Smooth muscle cell (in vitro differentiated cells): Measurements from ENCODE around the gene IFNA13. TPM values are rescaled to one million over a fixed set of nuclear protein-coding genes. Genes with fewer than 3 reads are reported as not detected.
"Not testable (repeated sequence)": the region's sequence is repeated elsewhere in the genome, so short reads cannot be mapped to it uniquely, and the experiment has no call there.

Source experiments
- DNase-seq: peaks from one replicate; lab custom pipeline; 2025; ENCODE audit not compliant: unreplicated experiment; lab: John Stamatoyannopoulos, UW
- H2AFZ ChIP-seq: fragments of 200-600 bp; sonication (generic); 2 replicates; pipeline ENCODE4 v1.6.0; 2016; ENCODE audit warnings: antibody characterized with exemption, low read depth, mild to moderate bottlenecking
- H3F3A ChIP-seq: fragments of 200-600 bp; sonication (generic); 2 replicates; pipeline ENCODE4 v1.6.0; 2017; ENCODE audit warnings: antibody characterized with exemption, low read depth
- H3K27ac ChIP-seq: fragments of 200-600 bp; sonication (generic); 2 replicates; pipeline ENCODE4 v1.5.1; 2016; ENCODE audit warnings: low read depth, mild to moderate bottlenecking
- H3K27me3 ChIP-seq: fragments of 200-600 bp; sonication (generic); 2 replicates; pipeline ENCODE4 v1.6.1; 2016; ENCODE audit warnings: low read depth, mild to moderate bottlenecking
- H3K36me3 ChIP-seq: fragments of 200-600 bp; sonication (generic); 2 replicates; pipeline ENCODE4 v1.5.1; 2016; ENCODE audit warnings: low read depth
- H3K4me1 ChIP-seq: fragments of 200-600 bp; sonication (generic); 2 replicates; pipeline ENCODE4 v1.5.1; 2016; ENCODE audit warnings: low read depth
- H3K4me2 ChIP-seq: fragments of 200-600 bp; sonication (generic); 2 replicates; pipeline ENCODE4 v1.6.0; 2016; ENCODE audit warnings: mild to moderate bottlenecking
- H3K4me3 ChIP-seq: fragments of 200-600 bp; sonication (generic); 2 replicates; pipeline ENCODE4 v1.5.1; 2016; ENCODE audit warnings: mild to moderate bottlenecking
- H3K79me2 ChIP-seq: fragments of 200-600 bp; sonication (generic); 2 replicates; pipeline ENCODE4 v1.6.0; 2016; ENCODE audit warnings: low read depth, mild to moderate bottlenecking
- H3K9ac ChIP-seq: fragments of 200-600 bp; sonication (generic); 2 replicates; pipeline ENCODE4 v1.6.0; 2016; ENCODE audit warnings: low read depth
- H3K9me3 ChIP-seq: fragments of 200-600 bp; sonication (generic); replicated peaks from 2 replicates; pipeline ENCODE4 v1.5.1; 2016; ENCODE audit warnings: low read depth
- H4K20me1 ChIP-seq: fragments of 200-600 bp; sonication (generic); 2 replicates; pipeline ENCODE4 v1.6.0; 2016; ENCODE audit warnings: low read depth
- CTCF ChIP-seq: fragments of 200-600 bp; sonication (generic); IDR thresholded peaks from 2 replicates; pipeline ENCODE4 v1.5.1; 2017; ENCODE audit warnings: borderline replicate concordance, mild to moderate bottlenecking, antibody characterized with exemption; ENCODE audit not compliant: insufficient read depth, poor library complexity, severe bottlenecking
- WGBS: methylation state at CpG from one replicate; pipeline ENCODE4 v1.1.7; 2016; ENCODE audit warnings: low lambda C conversion rate; 5-methylcytosine and 5-hydroxymethylcytosine counted together
- polyA plus RNA-seq: library from polyadenylated mRNA; unstranded; fragments of >200 nt; fragmentation: Nextera tagmentation; extraction: Ambion mirVana; gene quantifications from 2 replicates; pipeline ENCODE4 v1.2.1, GENCODE V29; 2016
- total RNA-seq: library from RNA; depleted of rRNA; stranded (reverse); fragments of >200 nt; gene quantifications from 2 replicates; pipeline ENCODE4 v1.2.3, GENCODE V29; 2014

Gene IFNA13
- total and polyA plus RNA-seq, 2 experiments from 2014 or later = not detected

- Histone ChIP-seq H4K20me1 (no peaks in the 10 kb centered on the region), H3K4me1 (no peaks in the 10 kb centered on the region), H3K4me3 (no peak overlapping the region), H3K27ac (no peak overlapping the region), H3K4me2 (no peak overlapping the region), H2AFZ (no peak overlapping the region), H3K27me3 (peaks cover 17% of the 10 kb centered on the region), H3K9me3 (no peaks in the 10 kb centered on the region), H3K36me3 (no peaks in the 10 kb centered on the region), H3K79me2 (no peaks in the 10 kb centered on the region), H3K9ac (no peak overlapping the region), H3F3A (no peaks in the 10 kb centered on the region)
- no peak for DNase-seq
- WGBS = 90% methylated on average over 4 of the region's 4 CpGs
- no peak for TF ChIP-seq CTCF
Observed at GRCh38 chr9:21383627-21384026, 15.8 kb upstream of the IFNA13 start.

GRCh38 chr9:21381448-21382339, 13.8 kb upstream of the IFNA13 start:
- WGBS = 56% methylated on average over 5 of the region's 5 CpGs
- Histone ChIP-seq H3K79me2 (no peaks in the 10 kb centered on the region), H3K4me2 (no peak overlapping the region)

GRCh38 chr9:21371467-21371866, 3.6 kb upstream of the IFNA13 start:
- H3K9me3 ChIP-seq, H4K20me1 ChIP-seq, H3K4me3 ChIP-seq, H3K4me2 ChIP-seq, H3K4me1 ChIP-seq, H3K27me3 ChIP-seq, H3F3A ChIP-seq, H3K79me2 ChIP-seq, H3K27ac ChIP-seq, H3K9ac ChIP-seq, DNase-seq, H2AFZ ChIP-seq, H3K36me3 ChIP-seq: not testable (repeated sequence)
- WGBS = 64% methylated on average over 4 of the region's 4 CpGs

More at GRCh38 chr9:21381448-21382339, 13.8 kb upstream of the IFNA13 start:
- Histone ChIP-seq H3K9me3 (no peaks in the 10 kb centered on the region), H4K20me1 (no peaks in the 10 kb centered on the region), H3K4me3 (no peak overlapping the region), H3K27ac (no peak overlapping the region), H2AFZ (no peak overlapping the region), H3K9ac (no peak overlapping the region), H3F3A (no peaks in the 10 kb centered on the region), H3K36me3 (no peaks in the 10 kb centered on the region), H3K27me3 (peaks cover 17% of the 10 kb centered on the region), H3K4me1 (no peaks in the 10 kb centered on the region)
- DNase-seq = no peak
- no peak for TF ChIP-seq CTCF

- H3K79me2 ChIP-seq = not testable (repeated sequence)
Observed at GRCh38 chr9:21367169-21367568, 688 bp downstream of the IFNA13 start.

More at GRCh38 chr9:21367169-21367568, 688 bp downstream of the IFNA13 start:
- H3K9ac ChIP-seq, H3K4me3 ChIP-seq, H3F3A ChIP-seq, H2AFZ ChIP-seq, H3K4me1 ChIP-seq, H3K36me3 ChIP-seq, H3K27ac ChIP-seq, DNase-seq, H3K9me3 ChIP-seq, H4K20me1 ChIP-seq, H3K4me2 ChIP-seq, H3K27me3 ChIP-seq: not testable (repeated sequence)
- WGBS = 100% methylated on average over 1 of the region's 2 CpGs
